GM21717 (cell line): Measurements from ENCODE around the gene MPP1.

Experiments
- ATAC-seq: cut with Tn5 transposase; IDR thresholded peaks from one replicate; pipeline ENCODE4 v1.9.1; 2021; ENCODE audit warnings: mild to moderate bottlenecking, moderate library complexity; ENCODE audit not compliant: unreplicated experiment

Gene MPP1

GRCh38 chrX:154775419-154776349 lies 29.6 kb downstream of the MPP1 start:
- no peak for ATAC-seq

GRCh38 chrX:154774622-154775021 lies 30.7 kb downstream of the MPP1 start:
- ATAC-seq, result no peak

- peak; percentile 75 for ATAC-seq
Measured at GRCh38 chrX:154762537-154763296, 42.6 kb downstream of the MPP1 start, which contains the start of gene DKC1. Gene DKC1 (plus strand): TSS chrX:154762864. CDS start chrX:154762966, 102 bp downstream.

GRCh38 chrX:154761977-154762536 lies 43.2 kb downstream of the MPP1 start:
- no peak for ATAC-seq

- ATAC-seq, result no peak
Measured at GRCh38 chrX:154758696-154759095, 46.6 kb downstream of the MPP1 start.

- no peak for ATAC-seq
Measured at GRCh38 chrX:154751669-154752271, 53.5 kb downstream of the MPP1 start.

GRCh38 chrX:154751203-154751668 lies 54.0 kb downstream of the MPP1 start:
- peak; percentile 15 for ATAC-seq

- ATAC-seq, result peak; percentile 52
Measured at GRCh38 chrX:154750301-154751202, 54.7 kb downstream of the MPP1 start, which contains the start of gene GAB3. Gene GAB3 (minus strand): TSS chrX:154751077. CDS start chrX:154751025, 52 bp downstream.

- ATAC-seq, result no peak
Measured at GRCh38 chrX:154749856-154750255, 55.4 kb downstream of the MPP1 start.

- peak; percentile 44 for ATAC-seq
Measured at GRCh38 chrX:154748712-154749339, 56.5 kb downstream of the MPP1 start.

- ATAC-seq, result no peak
Measured at GRCh38 chrX:154742613-154743012, 62.7 kb downstream of the MPP1 start.

- ATAC-seq, result no peak
Measured at GRCh38 chrX:154739952-154740465, 65.3 kb downstream of the MPP1 start.

GRCh38 chrX:154738011-154738738 lies 67.1 kb downstream of the MPP1 start:
- no peak for ATAC-seq

- no peak for ATAC-seq
Measured at GRCh38 chrX:154737136-154737535, 68.1 kb downstream of the MPP1 start.

GRCh38 chrX:154735695-154736393 lies 69.4 kb downstream of the MPP1 start:
- no peak for ATAC-seq

- no peak for ATAC-seq
Measured at GRCh38 chrX:154734061-154734781, 71.1 kb downstream of the MPP1 start.

- ATAC-seq, result no peak
Measured at GRCh38 chrX:154733066-154733425, 72.2 kb downstream of the MPP1 start.
